Inflammatory macrophage (primary cell): ENCODE data around the gene IRF9.
A peak's percentile ranks its signal among the peaks of the same experiment; 100 is the strongest.
"Not testable (repeated sequence)": the region's sequence is repeated elsewhere in the genome, so short reads cannot be mapped to it uniquely, and the experiment has no call there.

Source experiments
- DNase-seq, 2 donors: peaks; one replicate each; pipeline ENCODE4 v3.0.0-alpha.2; 2020 to 2022

The IRF9 gene

GRCh38 chr14:24195186-24196070, 34.4 kb downstream of the IRF9 start, which contains the start of gene TM9SF1:
Gene TM9SF1 (minus strand): TSS chr14:24195441. CDS start chr14:24195019, 422 bp downstream.
- peak; percentile 74 to 88 for DNase-seq

- DNase-seq: peak; percentile 13 to 44
These were observed 35.3 kb downstream of the IRF9 start for GRCh38 chr14:24196071-24197055.

GRCh38 chr14:24197056-24197450, 36.0 kb downstream of the IRF9 start:
- DNase-seq: no peak

- DNase-seq: no peak
These were observed 37.9 kb downstream of the IRF9 start for GRCh38 chr14:24198814-24199524.

- not testable (repeated sequence) for DNase-seq
These were observed 41.5 kb downstream of the IRF9 start for GRCh38 chr14:24202538-24202937.

- DNase-seq: not testable (repeated sequence)
These were observed 42.3 kb downstream of the IRF9 start for GRCh38 chr14:24203249-24203886.

GRCh38 chr14:24204163-24205146, 43.4 kb downstream of the IRF9 start:
- no peak for DNase-seq

- no peak for DNase-seq
These were observed 45.4 kb downstream of the IRF9 start for GRCh38 chr14:24206260-24207103.

GRCh38 chr14:24207104-24207551, 46.1 kb downstream of the IRF9 start:
- DNase-seq: no peak

- DNase-seq: no peak
These were observed 46.6 kb downstream of the IRF9 start for GRCh38 chr14:24207625-24208024.

GRCh38 chr14:24211311-24211710, 50.2 kb downstream of the IRF9 start:
- no peak for DNase-seq

- peak; percentile 98 to 99 for DNase-seq
These were observed 52.1 kb downstream of the IRF9 start, which contains the start of gene CHMP4A for GRCh38 chr14:24212924-24213865. Gene CHMP4A (minus strand): TSS chr14:24213488. CDS start chr14:24213439, 49 bp downstream.

GRCh38 chr14:24213866-24214662, 53.0 kb downstream of the IRF9 start:
- DNase-seq: no peak

GRCh38 chr14:24215495-24216344, 54.7 kb downstream of the IRF9 start, which contains the start of gene MDP1:
Gene MDP1 (minus strand): TSS chr14:24216066. CDS start chr14:24215955, 111 bp downstream.
- DNase-seq: peak; percentile 92 to 94
